Fibroblast of mammary gland (primary cell): ENCODE measurements around the gene YAF2.
"Not testable (repeated sequence)": the region's sequence is repeated elsewhere in the genome, so short reads cannot be mapped to it uniquely, and the experiment has no call there.

Source experiments
- DNase-seq: peaks from one replicate; pipeline ENCODE4 v3.0.0-alpha.2; 2010; ENCODE audit warnings: low read depth
- H3K4me3 ChIP-seq: 2 replicates; pipeline ENCODE4 v1.5.1; 2011; ENCODE audit warnings: low read depth, mild to moderate bottlenecking, low read length, moderate library complexity; ENCODE audit not compliant: control insufficient read depth
- TF ChIP-seq, protein P1 (sequence below): conservative IDR thresholded peaks from 2 replicates; pipeline ENCODE4 v1.5.1; 2011; ENCODE audit warnings: low read depth, low read length, inconsistent platforms; ENCODE audit not compliant: control insufficient read depth, insufficient read depth

The YAF2 gene

DNA sequence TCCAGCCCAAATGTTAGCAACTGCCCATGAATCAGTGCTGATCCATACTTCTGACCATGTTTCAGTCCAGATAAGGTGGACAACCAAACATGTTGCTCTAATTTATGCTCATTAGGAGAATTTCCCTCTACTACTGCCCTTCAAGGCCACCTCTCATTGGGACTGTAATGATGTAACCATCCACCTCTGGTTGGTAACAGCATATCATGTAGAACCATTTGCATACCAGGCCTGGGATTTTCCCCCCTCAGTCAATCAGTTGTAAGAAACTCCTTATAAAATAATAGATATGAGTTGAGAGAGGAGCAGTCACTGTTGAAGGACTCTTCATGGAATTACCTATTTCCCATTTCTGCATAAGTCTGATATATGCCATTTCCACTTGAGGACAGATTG lies 17.8 kb upstream of the YAF2 start:
- H3K4me3 ChIP-seq = no peak overlapping the region
- TF ChIP-seq, protein P1, sequence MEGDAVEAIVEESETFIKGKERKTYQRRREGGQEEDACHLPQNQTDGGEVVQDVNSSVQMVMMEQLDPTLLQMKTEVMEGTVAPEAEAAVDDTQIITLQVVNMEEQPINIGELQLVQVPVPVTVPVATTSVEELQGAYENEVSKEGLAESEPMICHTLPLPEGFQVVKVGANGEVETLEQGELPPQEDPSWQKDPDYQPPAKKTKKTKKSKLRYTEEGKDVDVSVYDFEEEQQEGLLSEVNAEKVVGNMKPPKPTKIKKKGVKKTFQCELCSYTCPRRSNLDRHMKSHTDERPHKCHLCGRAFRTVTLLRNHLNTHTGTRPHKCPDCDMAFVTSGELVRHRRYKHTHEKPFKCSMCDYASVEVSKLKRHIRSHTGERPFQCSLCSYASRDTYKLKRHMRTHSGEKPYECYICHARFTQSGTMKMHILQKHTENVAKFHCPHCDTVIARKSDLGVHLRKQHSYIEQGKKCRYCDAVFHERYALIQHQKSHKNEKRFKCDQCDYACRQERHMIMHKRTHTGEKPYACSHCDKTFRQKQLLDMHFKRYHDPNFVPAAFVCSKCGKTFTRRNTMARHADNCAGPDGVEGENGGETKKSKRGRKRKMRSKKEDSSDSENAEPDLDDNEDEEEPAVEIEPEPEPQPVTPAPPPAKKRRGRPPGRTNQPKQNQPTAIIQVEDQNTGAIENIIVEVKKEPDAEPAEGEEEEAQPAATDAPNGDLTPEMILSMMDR = no peak
- no peak for DNase-seq

DNA sequence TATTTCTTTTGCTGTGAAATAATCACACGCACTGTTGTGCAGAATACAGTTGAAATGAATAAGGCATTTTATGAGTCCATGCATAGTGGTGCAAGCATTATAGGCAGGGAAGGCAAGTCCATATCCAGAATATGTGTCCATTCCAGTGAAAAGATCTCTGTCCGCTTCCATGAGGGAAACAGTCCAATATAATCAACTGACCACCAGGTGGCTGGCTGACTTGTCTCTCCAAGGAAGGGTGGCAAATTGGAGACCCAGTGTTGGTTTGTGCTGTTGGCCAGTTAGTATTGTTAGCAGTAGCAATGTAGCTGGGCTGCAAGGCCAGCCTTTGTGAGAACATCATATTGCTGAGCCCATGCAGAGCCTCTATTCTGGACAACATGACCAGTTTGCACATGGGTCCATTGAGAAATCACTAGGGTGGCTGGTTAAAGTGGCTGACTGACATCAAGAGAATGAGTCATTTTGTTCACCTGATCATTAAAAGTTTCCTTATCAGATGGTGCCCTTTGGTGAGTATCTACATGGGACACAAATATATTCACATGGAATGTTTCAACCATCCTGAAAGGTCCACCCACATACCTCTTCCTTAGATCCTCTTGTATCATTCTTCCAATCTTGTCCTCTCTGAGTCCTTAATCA lies 17.3 kb upstream of the YAF2 start:
- DNase-seq = no peak
- no peak overlapping the region for H3K4me3 ChIP-seq
- TF ChIP-seq, protein P1 = no peak

DNA sequence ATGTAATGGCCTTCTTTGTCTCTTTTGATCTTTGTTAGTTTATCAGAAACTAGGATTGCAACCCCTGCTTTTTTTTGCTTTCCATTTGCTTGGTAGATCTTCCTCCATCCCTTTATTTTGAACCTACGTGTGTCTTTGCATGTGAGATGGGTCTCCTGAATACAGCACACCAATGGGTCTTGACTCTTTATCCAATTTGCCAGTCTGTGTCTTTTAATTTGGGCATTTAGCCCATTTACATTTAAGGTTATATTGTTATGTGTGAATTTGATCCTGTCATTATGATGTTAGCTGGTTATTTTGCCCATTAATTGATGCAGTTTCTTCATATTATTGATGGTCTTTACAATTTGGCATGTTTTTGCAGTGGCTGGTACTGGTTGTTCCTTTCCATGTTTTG lies 14.6 kb upstream of the YAF2 start:
- DNase-seq = not testable (repeated sequence)

DNA sequence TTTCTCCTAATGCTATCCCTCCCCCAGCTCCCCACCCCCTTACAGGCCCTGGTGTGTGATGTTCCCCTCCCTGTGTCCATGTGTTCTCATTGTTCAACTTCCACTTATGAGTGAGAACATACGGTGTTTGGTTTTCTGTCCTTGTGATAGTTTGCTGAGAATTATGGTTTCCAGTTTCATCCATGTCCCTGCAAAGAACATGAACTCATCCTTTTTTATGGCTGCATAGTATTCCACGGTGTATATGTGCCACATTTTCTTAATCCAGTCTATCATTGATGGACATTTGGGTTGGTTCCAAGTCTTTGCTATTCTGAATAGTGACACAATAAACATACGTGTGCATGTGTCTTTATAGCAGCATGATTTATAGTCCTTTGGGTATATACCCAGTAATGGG lies 11.0 kb upstream of the YAF2 start:
- not testable (repeated sequence) for DNase-seq, H3K4me3 ChIP-seq

More for the DNA sequence above, 14.6 kb upstream of the YAF2 start:
- H3K4me3 ChIP-seq = not testable (repeated sequence)

DNA sequence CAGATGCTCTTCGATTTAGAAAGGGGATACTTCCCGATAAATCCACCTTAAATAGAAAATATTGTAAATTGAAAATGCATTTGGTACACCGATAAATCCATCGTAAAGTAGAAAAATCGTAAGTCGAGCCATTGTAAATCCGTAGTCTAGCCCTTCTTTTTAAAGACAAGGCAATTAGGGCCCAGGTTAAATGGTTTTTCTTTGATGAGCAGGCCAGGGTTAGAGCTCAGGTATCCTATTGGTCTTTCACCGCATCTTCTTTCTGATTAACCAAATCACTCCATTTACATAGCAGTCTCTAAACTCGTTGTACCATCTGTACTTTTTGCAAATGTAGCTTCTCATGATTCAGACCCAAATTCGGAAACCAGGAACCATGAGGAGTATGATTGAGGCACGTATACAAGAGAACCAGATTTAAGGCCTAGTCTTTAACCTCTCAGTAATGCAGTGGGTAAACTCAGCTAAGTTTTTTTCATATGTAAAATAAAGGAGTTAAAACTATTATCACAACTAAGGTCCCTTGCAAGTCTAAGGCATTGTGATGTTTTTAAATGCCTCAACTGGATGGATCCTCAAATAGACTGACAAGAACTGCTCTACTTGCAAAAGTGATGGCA lies 2.2 kb upstream of the YAF2 start:
- TF ChIP-seq, protein P1 = no peak
- no peak overlapping the region for H3K4me3 ChIP-seq

DNA sequence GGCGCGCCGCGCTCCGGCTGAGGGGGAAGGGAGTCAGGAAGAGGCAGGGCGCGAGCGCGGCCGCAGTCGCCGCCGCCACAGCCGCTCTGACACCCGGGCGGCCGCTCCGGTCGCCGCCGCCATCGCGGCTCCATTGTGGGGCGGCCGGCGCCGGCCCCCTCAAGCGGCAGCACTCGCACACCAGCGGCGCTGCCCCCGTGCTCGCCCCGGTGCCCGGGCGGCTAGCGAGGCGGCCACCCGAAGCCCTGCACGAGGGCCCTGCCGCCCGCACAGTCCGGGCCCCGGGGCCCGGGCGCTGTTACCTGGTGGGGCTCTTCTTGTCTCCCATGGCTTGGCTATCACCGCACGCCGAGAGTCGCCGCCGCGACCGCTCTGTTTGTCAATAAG lies 202 bp downstream of the YAF2 start:
- TF ChIP-seq, protein P1 = no peak
- H3K4me3 ChIP-seq = peak overlapping the region; percentile 74
- no peak for DNase-seq

More for the DNA sequence above, 2.2 kb upstream of the YAF2 start:
- no peak for DNase-seq

DNA sequence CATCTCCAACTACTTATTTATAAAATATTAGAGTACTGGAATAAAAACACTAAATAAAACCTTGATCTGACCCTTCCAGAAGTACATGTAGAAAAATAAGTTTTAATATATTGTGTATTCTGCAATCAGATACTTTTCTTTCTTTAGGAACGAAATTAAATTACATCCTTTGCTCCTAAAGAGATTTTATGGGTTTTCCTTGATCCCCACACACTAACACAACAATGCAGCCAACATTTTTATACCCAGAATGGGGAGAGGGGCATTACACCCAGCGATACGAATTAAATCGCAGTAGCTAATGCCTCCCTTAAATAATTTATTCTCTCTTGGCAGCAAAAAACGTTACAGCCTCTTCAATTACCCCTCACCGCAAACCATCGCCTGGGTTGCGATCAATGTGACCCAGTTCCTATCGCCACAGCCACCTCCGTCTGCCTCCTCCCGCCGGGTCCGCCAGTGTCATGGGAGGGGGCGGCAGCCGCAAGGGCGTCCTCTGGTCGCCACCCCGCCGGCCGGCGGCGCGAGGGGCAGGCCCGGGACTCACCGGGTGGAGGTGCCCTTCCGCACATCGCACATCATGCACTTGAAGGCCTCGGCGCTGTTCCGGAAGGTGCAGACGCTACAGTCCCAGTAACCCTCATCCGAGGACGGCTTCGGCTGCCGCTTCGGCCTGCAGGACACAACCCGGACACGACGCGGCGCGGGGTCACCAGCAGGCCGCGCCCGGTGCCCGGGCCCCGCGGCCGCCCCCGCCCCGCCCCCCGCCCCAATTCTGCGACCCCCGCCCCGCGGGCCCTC lies 796 bp downstream of the YAF2 start:
- DNase-seq = peak; percentile 68
- TF ChIP-seq, protein P1 = no peak
- peak overlapping the region; percentile 74 for H3K4me3 ChIP-seq
